GM23248 (cell line): Measurements from ENCODE around the gene CKAP5.
"Not testable (repeated sequence)": the region's sequence is repeated elsewhere in the genome, so short reads cannot be mapped to it uniquely, and the experiment has no call there.

ENCODE experiments used
- EZH2 ChIP-seq: fragments of 200-600 bp; sonication (generic); IDR thresholded peaks from 2 replicates; pipeline ENCODE4 v1.6.1; 2018; ENCODE audit warnings: antibody characterized with exemption, mild to moderate bottlenecking; ENCODE audit not compliant: insufficient read depth, poor library complexity, severe bottlenecking
- EZH2phosphoT487 ChIP-seq: fragments of 200-600 bp; sonication (generic); IDR thresholded peaks from 2 replicates; pipeline ENCODE4 v1.6.1; 2018; ENCODE audit warnings: antibody characterized with exemption, moderate library complexity, mild to moderate bottlenecking, low read depth; ENCODE audit not compliant: insufficient read depth

DNA sequence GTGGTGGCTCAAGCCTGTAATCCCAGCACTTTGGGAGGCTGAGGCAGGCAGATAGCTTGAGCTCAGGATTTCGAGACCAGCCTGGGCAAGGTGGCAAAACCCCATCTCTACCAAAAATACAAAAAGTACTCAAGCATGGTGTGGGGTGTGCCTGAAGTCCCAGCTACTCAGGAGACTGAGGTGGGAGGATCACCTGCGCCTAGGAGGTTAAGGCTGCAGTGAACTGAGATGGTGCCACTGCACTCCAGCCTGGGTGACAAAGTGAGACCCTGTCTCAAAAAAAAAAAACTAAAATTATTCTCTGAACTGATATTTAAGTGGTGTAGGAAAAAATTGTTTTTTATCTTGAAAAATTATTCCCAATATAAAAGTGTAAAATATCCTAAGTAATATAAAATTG lies 46.4 kb downstream of the CKAP5 start:
- not testable (repeated sequence) for TF ChIP-seq EZH2, EZH2phosphoT487
